Measurements from ENCODE around the gene ICA1. TPM values are rescaled to one million over a fixed set of nuclear protein-coding genes. Genes with fewer than 3 reads are reported as not detected.
"Not testable (repeated sequence)": the region's sequence is repeated elsewhere in the genome, so short reads cannot be mapped to it uniquely, and the experiment has no call there.

The ICA1 gene
- polyA plus RNA-seq, 1 donor (not counting 4 experiments of a cell fraction or from before 2014, with no cell fraction given) = 1.9 TPM

GRCh38 chr7:8105449-8106095, 156.4 kb downstream of the ICA1 start:
- Histone ChIP-seq H3K9me1 (ENCODE audit: control insufficient read depth, extremely low read depth, insufficient read depth, low read length) (no peaks in the 10 kb centered on the region), H3K4me3 (ENCODE audit: control insufficient read depth in 2 of 3, extremely low read depth in 1 of 3, insufficient read depth in 2 of 3, low read depth in 1 of 3, low read length in 3 of 3) (no peak overlapping the region), H3K79me2 (ENCODE audit: control insufficient read depth, insufficient read depth, low read length) (no peaks in the 10 kb centered on the region), H3K9me3 (ENCODE audit: control insufficient read depth, low read depth, low read length) (no peaks in the 10 kb centered on the region), H3K4me2 (ENCODE audit: control insufficient read depth, extremely low read depth, insufficient read depth, low read depth, low read length) (no peak overlapping the region), H3K27ac (ENCODE audit: control insufficient read depth, insufficient read depth, low read length) (no peak overlapping the region), H3K9ac (ENCODE audit: control insufficient read depth, extremely low read depth, insufficient read depth, low read length) (no peak overlapping the region), H4K20me1 (ENCODE audit: control insufficient read depth, extremely low read depth, insufficient read depth, low read length) (no peaks in the 10 kb centered on the region), H3K27me3 (ENCODE audit: control insufficient read depth, extremely low read depth, insufficient read depth, low read length) (no peaks in the 10 kb centered on the region), H3K36me3 (ENCODE audit: control insufficient read depth in 2 of 2, extremely low read depth in 1 of 2, insufficient read depth in 2 of 2, low read length in 2 of 2) (no peaks in the 10 kb centered on the region), H2AFZ (ENCODE audit: control insufficient read depth, low read length) (no peak overlapping the region), H3K4me1 (ENCODE audit: control insufficient read depth, extremely low read depth, insufficient read depth, low read length) (no peaks in the 10 kb centered on the region)
- DNase-seq (ENCODE audit: low read depth, low spot score) = no peak
- TF ChIP-seq EZH2 (IDR thresholded peaks at IDR 0.05; ENCODE audit: low read length) = no peak
- no peak for TF ChIP-seq CTCF (optimal IDR thresholded peaks at IDR 0.05 in 1 of 3, IDR thresholded peaks at IDR 0.05 in 1 of 3, conservative IDR thresholded peaks at IDR 0.05 in 1 of 3; ENCODE audit: extremely low read depth in 1 of 3, insufficient read depth in 2 of 3, low read length in 3 of 3)
- dilution Hi-C loops (cut with MboI; ENCODE audit: extremely low pct_ligation_motif_present, low sequenced_read_pairs) = no loop called here
- FAIRE-seq = no peak

GRCh38 chr7:8103282-8103681, 158.7 kb downstream of the ICA1 start:
- Histone ChIP-seq H4K20me1 (ENCODE audit: control insufficient read depth, extremely low read depth, insufficient read depth, low read length) (no peaks in the 10 kb centered on the region), H3K36me3 (ENCODE audit: control insufficient read depth in 2 of 2, extremely low read depth in 1 of 2, insufficient read depth in 2 of 2, low read length in 2 of 2) (no peaks in the 10 kb centered on the region), H3K27me3 (ENCODE audit: control insufficient read depth, extremely low read depth, insufficient read depth, low read length) (no peaks in the 10 kb centered on the region), H3K9ac (ENCODE audit: control insufficient read depth, extremely low read depth, insufficient read depth, low read length) (no peak overlapping the region), H3K9me1 (ENCODE audit: control insufficient read depth, extremely low read depth, insufficient read depth, low read length) (no peaks in the 10 kb centered on the region), H3K4me1 (ENCODE audit: control insufficient read depth, extremely low read depth, insufficient read depth, low read length) (no peaks in the 10 kb centered on the region), H3K79me2 (ENCODE audit: control insufficient read depth, insufficient read depth, low read length) (no peaks in the 10 kb centered on the region), H3K4me2 (ENCODE audit: control insufficient read depth, extremely low read depth, insufficient read depth, low read depth, low read length) (no peak overlapping the region), H3K9me3 (ENCODE audit: control insufficient read depth, low read depth, low read length) (no peaks in the 10 kb centered on the region), H3K4me3 (ENCODE audit: control insufficient read depth in 2 of 3, extremely low read depth in 1 of 3, insufficient read depth in 2 of 3, low read depth in 1 of 3, low read length in 3 of 3) (no peak overlapping the region), H2AFZ (ENCODE audit: control insufficient read depth, low read length) (no peak overlapping the region), H3K27ac (ENCODE audit: control insufficient read depth, insufficient read depth, low read length) (no peak overlapping the region)
- dilution Hi-C loops (cut with MboI; ENCODE audit: extremely low pct_ligation_motif_present, low sequenced_read_pairs) = no loop called here
- DNase-seq (ENCODE audit: low read depth, low spot score) (no peak), FAIRE-seq (no peak)
- TF ChIP-seq EZH2 (IDR thresholded peaks at IDR 0.05; ENCODE audit: low read length) (no peak), CTCF (optimal IDR thresholded peaks at IDR 0.05 in 1 of 3, IDR thresholded peaks at IDR 0.05 in 1 of 3, conservative IDR thresholded peaks at IDR 0.05 in 1 of 3; ENCODE audit: extremely low read depth in 1 of 3, insufficient read depth in 2 of 3, low read length in 3 of 3) (no peak)

- H3K4me2 ChIP-seq (ENCODE audit: control insufficient read depth, extremely low read depth, insufficient read depth, low read depth, low read length); H3K79me2 ChIP-seq (ENCODE audit: control insufficient read depth, insufficient read depth, low read length); H3K9ac ChIP-seq (ENCODE audit: control insufficient read depth, extremely low read depth, insufficient read depth, low read length); FAIRE-seq; dilution Hi-C loops (cut with MboI; ENCODE audit: extremely low pct_ligation_motif_present, low sequenced_read_pairs); H3K36me3 ChIP-seq (ENCODE audit: control insufficient read depth in 2 of 2, extremely low read depth in 1 of 2, insufficient read depth in 2 of 2, low read length in 2 of 2); DNase-seq (ENCODE audit: low read depth, low spot score); H3K27ac ChIP-seq (ENCODE audit: control insufficient read depth, insufficient read depth, low read length); H4K20me1 ChIP-seq (ENCODE audit: control insufficient read depth, extremely low read depth, insufficient read depth, low read length); H3K4me3 ChIP-seq (ENCODE audit: control insufficient read depth in 2 of 3, extremely low read depth in 1 of 3, insufficient read depth in 2 of 3, low read depth in 1 of 3, low read length in 3 of 3); H3K9me3 ChIP-seq (ENCODE audit: control insufficient read depth, low read depth, low read length); H3K27me3 ChIP-seq (ENCODE audit: control insufficient read depth, extremely low read depth, insufficient read depth, low read length); H3K9me1 ChIP-seq (ENCODE audit: control insufficient read depth, extremely low read depth, insufficient read depth, low read length); H2AFZ ChIP-seq (ENCODE audit: control insufficient read depth, low read length); H3K4me1 ChIP-seq (ENCODE audit: control insufficient read depth, extremely low read depth, insufficient read depth, low read length): not testable (repeated sequence)
Measured at GRCh38 chr7:8101292-8101691, 160.7 kb downstream of the ICA1 start.

All from keratinocyte (primary cell).